ACC112 (cell line): ENCODE results near the gene PDGFD.

Source experiments
- H2AFZ ChIP-seq: fragments of 200-600 bp; sonication (generic); one replicate; pipeline ENCODE4 v1.6.0; 2017; ENCODE audit warnings: antibody characterized with exemption, low read length; ENCODE audit not compliant: unreplicated experiment
- H3K27ac ChIP-seq: fragments of 200-600 bp; sonication (generic); 2 replicates; pipeline ENCODE4 v1.5.1; 2014; ENCODE audit warnings: low read depth, mild to moderate bottlenecking, antibody characterized with exemption, low read length, moderate library complexity
- H3K27me3 ChIP-seq: fragments of 200-600 bp; sonication (generic); 2 replicates; pipeline ENCODE4 v1.6.1; 2014; ENCODE audit warnings: mild to moderate bottlenecking, antibody characterized with exemption, low read length, moderate library complexity, mixed read lengths; ENCODE audit not compliant: insufficient read depth
- H3K36me3 ChIP-seq: fragments of 200-600 bp; sonication (generic); 2 replicates; pipeline ENCODE4 v1.6.1; 2016; ENCODE audit warnings: mild to moderate bottlenecking, antibody characterized with exemption, low read length, moderate library complexity, mixed read lengths; ENCODE audit not compliant: insufficient read depth
- H3K4me1 ChIP-seq: fragments of 200-600 bp; sonication (generic); one replicate; pipeline ENCODE4 v1.6.1; 2016; ENCODE audit warnings: low read length, mixed read lengths; ENCODE audit not compliant: insufficient read depth, unreplicated experiment, control insufficient read depth
- H3K4me3 ChIP-seq: fragments of 200-600 bp; sonication (generic); 2 replicates; pipeline ENCODE4 v1.5.1; 2014; ENCODE audit warnings: mild to moderate bottlenecking, low read depth, low read length
- H3K79me2 ChIP-seq: fragments of 200-600 bp; sonication (generic); one replicate; pipeline ENCODE4 v1.6.0; 2016; ENCODE audit warnings: low read length; ENCODE audit not compliant: control insufficient read depth, unreplicated experiment, insufficient read depth

The PDGFD gene

DNA sequence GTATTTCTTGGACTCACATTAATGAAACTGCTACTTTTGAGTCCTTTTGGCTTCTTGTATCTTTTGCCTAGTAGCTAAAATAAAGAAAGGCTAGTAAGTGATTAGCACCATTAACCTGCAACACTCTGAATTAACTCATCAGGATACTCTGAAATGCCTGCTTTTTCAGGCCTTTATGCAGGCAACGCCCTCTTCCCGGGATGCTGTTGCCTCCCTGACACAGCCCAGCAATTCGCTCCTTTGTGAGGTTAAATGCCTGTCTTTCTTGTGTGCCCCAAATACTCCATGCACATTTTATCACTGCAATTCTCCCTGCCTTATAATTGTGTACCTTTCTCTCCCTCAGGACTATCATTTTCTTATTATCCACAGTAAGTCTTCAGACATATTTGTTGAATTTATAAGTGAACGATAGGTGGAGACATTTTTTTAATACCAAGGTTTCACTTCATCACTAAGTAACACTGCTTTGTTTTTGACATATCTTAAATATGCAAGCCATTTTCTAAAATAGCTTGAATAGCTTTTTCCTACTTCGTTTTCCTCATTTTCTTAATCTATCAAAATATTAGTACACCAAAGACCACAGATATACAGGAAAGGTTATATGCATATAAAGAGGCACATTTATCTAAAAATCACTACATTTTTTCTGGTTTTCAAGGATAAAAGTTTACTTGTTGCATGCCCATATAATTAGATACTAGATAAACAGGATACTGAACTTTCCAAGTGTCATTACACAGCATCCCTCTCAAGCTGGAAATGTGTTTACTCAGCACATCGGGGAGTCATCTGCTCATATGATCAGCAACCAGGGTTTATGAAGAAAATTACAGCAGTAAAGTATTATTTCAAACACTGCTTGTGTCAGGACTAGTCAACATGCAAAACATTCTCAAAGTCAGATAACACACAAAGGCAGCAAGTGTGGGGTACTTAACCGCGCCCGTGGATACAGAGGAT is 176.0 kb downstream of the PDGFD start:
- H2AFZ ChIP-seq = no peak overlapping the region
- no peaks in the 10 kb centered on the region for H3K4me1 ChIP-seq
- no peak overlapping the region for H3K27ac ChIP-seq
- H3K27me3 ChIP-seq = no peaks in the 10 kb centered on the region
- H3K79me2 ChIP-seq = no peaks in the 10 kb centered on the region
- no peak overlapping the region for H3K4me3 ChIP-seq
- H3K36me3 ChIP-seq = no peaks in the 10 kb centered on the region

DNA sequence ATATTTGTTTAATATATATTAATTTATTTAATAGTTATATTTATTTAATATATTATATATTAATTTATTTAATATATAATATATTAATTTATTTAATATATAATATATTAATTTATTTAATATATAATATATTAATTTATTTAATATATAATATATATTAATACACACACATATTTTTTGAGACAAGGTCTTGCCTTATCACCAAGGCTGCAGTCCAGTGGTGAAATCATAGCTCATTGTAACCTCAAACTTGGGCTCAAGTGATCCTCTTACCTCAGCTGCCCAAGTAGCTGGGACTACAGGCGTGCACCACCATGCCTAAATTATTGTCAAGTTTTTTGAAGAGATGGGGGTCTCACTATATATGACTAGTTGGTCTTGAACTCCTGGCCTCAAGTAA is 178.9 kb downstream of the PDGFD start:
- Histone ChIP-seq H3K27ac (no peak overlapping the region), H3K79me2 (no peaks in the 10 kb centered on the region), H3K36me3 (no peaks in the 10 kb centered on the region), H2AFZ (no peak overlapping the region), H3K4me3 (no peak overlapping the region), H3K27me3 (no peaks in the 10 kb centered on the region), H3K4me1 (no peaks in the 10 kb centered on the region)

DNA sequence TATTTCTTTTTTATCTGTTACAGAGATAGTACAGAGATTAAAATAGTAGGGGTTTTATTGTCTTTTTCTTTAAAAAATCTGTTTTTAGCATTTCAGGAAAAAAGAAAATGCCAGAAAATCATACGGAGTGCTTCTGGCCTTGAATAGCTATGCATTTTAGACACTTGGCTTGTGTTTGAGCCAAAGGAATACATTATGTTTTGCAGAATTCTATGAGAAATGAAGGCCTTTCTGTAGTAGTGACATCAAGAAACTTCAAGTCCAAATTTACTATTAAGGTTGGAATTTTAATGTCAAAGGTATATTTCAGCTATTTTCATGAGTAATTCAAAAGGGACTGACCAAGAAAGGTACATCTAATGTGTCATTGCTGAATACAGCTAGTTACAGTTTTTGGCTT is 183.8 kb downstream of the PDGFD start:
- H3K79me2 ChIP-seq = no peaks in the 10 kb centered on the region
- no peaks in the 10 kb centered on the region for H3K36me3 ChIP-seq
- H2AFZ ChIP-seq = no peak overlapping the region
- H3K27me3 ChIP-seq = 0 out of 2 replicates have a peak, but pooled peaks cover 3% of the 10 kb centered on the region
- no peak overlapping the region for H3K27ac ChIP-seq
- no peaks in the 10 kb centered on the region for H3K4me1 ChIP-seq
- H3K4me3 ChIP-seq = no peak overlapping the region

DNA sequence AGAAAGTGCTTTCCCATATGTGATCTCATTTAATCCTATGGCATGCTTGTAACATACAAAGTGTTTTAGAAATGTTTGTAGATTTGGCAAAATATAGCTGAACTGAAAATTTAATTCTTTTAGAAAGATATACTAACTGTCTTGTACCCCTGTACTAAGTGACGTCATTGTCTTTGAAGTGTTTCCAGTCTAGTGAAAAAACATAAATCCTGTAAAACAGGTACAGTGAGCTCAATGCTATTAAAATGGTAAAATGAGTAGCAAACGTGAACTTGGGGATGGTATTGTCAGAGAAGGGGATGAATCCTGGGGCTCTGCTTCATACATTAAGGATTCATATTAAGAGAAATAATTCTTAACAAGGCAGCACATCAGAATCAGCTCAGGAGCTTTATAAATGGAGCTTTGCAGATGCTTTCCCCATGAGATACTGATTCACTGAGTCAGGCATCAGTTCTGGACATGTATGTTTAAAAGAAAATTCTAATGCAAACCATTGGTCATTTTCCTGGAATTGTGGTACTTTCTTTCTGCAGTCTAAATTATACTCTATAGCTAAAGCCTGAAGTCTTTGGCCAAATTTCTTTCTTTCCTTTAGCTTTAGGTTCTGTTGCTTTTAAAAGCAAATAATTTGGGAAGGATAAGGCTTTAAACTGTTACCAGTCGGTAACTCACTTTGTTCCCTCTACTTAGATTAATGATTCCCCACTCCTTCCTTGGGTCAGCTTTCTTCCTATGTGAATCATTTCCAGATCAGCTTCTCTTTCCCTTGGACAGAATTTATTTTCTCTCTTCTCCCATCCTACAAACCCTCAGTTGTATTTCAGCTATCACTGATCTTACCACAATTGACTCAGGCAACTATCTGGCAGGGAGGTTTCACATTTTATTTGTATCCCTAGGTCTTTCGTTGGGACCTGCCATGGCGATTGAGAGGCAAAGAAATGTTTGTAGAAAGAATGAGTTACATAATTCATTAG is 185.0 kb downstream of the PDGFD start:
- Histone ChIP-seq H3K79me2 (no peaks in the 10 kb centered on the region), H2AFZ (no peak overlapping the region), H3K27ac (no peak overlapping the region), H3K4me1 (no peaks in the 10 kb centered on the region), H3K36me3 (no peaks in the 10 kb centered on the region), H3K4me3 (no peak overlapping the region), H3K27me3 (0 out of 2 replicates have a peak, but pooled peaks cover 3% of the 10 kb centered on the region)

DNA sequence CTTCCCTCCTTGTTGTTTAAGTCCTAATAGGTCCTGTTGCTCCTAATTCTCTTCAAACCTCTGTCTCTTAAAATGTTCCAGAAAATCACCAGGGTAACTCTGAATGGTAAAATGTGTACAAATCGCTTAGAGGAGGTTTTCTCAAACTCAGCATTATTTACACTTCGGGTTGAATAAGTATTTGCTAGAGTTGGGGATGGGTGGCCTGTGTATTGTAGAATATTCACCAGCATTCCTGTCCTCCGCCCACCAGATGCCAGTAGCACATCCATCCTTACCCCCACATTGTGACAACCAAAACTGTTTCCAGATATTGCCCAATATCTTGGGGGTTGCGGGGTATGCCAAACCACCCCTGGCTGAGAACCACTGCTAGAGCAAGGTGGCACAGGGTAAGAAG is 191.9 kb downstream of the PDGFD start:
- Histone ChIP-seq H3K36me3 (no peaks in the 10 kb centered on the region), H3K79me2 (no peaks in the 10 kb centered on the region)

DNA sequence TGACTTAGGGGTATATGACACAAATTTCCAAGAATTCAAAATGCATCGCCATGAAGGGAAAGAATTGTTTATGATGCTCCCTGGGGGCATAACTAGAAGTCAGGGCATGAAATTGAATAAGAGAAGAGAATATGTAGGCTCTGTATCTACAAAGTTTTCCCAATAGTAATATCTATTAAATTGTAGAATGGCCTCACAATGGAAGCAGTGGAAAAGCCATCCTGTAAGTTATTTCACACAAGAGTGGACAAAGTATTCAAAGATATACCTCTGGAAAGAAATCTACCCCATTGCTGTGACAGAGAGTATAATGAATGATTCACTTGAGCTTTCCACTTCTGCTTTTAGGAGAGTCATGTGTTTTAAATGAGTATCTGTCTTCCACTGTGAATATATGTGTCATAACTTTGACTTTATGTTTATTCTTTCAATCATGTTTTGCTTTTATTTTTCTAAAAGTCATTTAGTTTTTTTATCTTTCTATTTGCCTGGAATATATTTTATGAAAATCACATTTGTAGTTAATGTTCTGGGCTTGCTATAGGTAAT is 193.2 kb downstream of the PDGFD start:
- H3K4me1 ChIP-seq = no peaks in the 10 kb centered on the region
- no peaks in the 10 kb centered on the region for H3K79me2 ChIP-seq

More for the DNA sequence above, 191.9 kb downstream of the PDGFD start:
- H3K4me3 ChIP-seq = no peak overlapping the region
- 0 out of 2 replicates have a peak, but pooled peaks cover 10% of the 10 kb centered on the region for H3K27me3 ChIP-seq
- no peak overlapping the region for H2AFZ ChIP-seq
- no peaks in the 10 kb centered on the region for H3K4me1 ChIP-seq
- H3K27ac ChIP-seq = no peak overlapping the region

DNA sequence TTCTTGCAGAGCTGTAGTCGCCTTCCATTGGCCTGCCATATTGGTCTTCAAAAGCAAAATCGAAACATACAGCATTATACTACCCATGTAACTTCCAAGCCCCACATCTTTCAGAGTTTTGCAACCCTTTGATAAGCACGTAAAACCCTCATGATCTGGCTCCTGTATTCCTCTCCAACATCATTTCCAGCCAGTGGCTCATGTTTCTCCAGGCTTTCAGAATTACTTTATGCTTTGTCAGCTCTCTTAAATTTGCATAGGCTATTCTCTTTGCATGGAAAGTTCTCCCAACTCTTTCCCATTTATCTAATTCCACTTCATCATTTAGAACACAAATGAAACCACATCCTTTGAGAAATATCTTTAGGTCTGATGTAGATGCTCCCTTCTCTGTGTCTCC is 195.3 kb downstream of the PDGFD start:
- Histone ChIP-seq H3K4me1 (no peaks in the 10 kb centered on the region), H3K4me3 (no peak overlapping the region), H3K79me2 (no peaks in the 10 kb centered on the region), H3K27ac (no peak overlapping the region), H3K36me3 (no peaks in the 10 kb centered on the region), H3K27me3 (0 out of 2 replicates have a peak, but pooled peaks cover 6% of the 10 kb centered on the region), H2AFZ (no peak overlapping the region)

More for the DNA sequence above, 193.2 kb downstream of the PDGFD start:
- Histone ChIP-seq H3K36me3 (no peaks in the 10 kb centered on the region), H3K27ac (no peak overlapping the region), H3K27me3 (0 out of 2 replicates have a peak, but pooled peaks cover 6% of the 10 kb centered on the region), H2AFZ (no peak overlapping the region), H3K4me3 (no peak overlapping the region)

DNA sequence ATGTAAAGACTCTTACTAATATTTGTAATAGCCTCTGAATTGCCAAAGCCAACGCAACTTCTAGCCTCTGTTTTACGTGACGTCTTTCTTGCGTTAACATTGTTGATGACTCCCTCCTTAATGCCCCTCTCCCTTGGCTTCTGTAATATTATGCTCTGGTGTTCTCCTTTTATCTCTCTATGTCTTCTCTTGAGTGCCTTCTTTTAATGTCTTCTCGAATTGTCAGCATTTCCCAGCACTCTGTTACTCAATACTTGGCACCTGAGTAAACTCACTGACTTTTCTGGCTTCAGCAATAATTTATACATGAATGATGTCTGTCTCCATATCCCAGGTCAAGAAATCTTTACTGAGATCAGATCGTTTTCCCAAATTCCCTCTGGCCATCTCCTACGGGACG is 196.0 kb downstream of the PDGFD start:
- Histone ChIP-seq H2AFZ (no peak overlapping the region), H3K27ac (no peak overlapping the region), H3K4me1 (no peaks in the 10 kb centered on the region), H3K36me3 (no peaks in the 10 kb centered on the region), H3K4me3 (no peak overlapping the region), H3K79me2 (no peaks in the 10 kb centered on the region), H3K27me3 (0 out of 2 replicates have a peak, but pooled peaks cover 6% of the 10 kb centered on the region)

DNA sequence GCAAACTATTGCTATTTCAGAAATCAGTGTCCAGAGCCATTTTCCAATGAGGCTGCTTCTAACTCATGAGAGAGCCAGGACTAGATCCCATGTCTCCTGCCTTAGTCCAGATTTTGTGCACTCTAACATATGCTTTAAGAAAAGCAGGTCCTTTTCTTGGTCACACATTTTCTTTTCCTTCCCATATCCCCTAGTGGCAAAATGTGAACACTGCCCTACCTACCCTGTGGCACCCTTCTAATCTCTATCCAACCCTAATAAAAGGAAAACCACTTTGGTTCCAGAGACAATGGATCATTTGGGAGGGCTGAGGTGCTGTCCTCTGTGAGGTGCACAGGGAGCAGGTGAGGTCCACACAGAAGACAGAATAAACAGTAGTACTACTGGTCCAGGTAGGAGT is 199.6 kb downstream of the PDGFD start:
- H3K4me1 ChIP-seq = peaks cover 4% of the 10 kb centered on the region
- H3K36me3 ChIP-seq = no peaks in the 10 kb centered on the region
- H3K4me3 ChIP-seq = no peak overlapping the region
- H3K27me3 ChIP-seq = no peaks in the 10 kb centered on the region
- no peaks in the 10 kb centered on the region for H3K79me2 ChIP-seq
- no peak overlapping the region for H2AFZ ChIP-seq
- H3K27ac ChIP-seq = no peak overlapping the region

DNA sequence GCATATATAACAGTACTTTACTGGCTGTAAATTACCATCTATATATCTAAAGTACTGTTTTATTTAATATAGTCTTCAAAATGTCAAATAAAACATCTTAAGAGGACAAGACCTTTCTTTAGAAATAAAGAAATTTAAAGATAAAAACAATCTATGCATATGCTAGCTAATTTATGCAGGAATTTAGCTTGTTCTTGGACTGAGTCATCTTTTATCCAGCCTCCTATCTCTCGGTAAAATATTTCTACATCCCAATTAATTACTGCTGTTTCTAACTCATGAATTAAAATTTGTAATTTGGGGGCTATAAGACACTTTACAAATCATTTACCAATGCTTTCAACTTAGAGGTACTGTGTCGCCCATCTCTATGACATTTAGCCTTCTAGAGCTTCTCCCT is 200.3 kb downstream of the PDGFD start:
- Histone ChIP-seq H3K27me3 (no peaks in the 10 kb centered on the region), H3K79me2 (no peaks in the 10 kb centered on the region), H3K27ac (no peak overlapping the region), H3K36me3 (no peaks in the 10 kb centered on the region), H3K4me3 (no peak overlapping the region), H2AFZ (no peak overlapping the region), H3K4me1 (peaks cover 4% of the 10 kb centered on the region)
